Measurements from ENCODE around the gene SLC19A1.

Gene SLC19A1

DNA sequence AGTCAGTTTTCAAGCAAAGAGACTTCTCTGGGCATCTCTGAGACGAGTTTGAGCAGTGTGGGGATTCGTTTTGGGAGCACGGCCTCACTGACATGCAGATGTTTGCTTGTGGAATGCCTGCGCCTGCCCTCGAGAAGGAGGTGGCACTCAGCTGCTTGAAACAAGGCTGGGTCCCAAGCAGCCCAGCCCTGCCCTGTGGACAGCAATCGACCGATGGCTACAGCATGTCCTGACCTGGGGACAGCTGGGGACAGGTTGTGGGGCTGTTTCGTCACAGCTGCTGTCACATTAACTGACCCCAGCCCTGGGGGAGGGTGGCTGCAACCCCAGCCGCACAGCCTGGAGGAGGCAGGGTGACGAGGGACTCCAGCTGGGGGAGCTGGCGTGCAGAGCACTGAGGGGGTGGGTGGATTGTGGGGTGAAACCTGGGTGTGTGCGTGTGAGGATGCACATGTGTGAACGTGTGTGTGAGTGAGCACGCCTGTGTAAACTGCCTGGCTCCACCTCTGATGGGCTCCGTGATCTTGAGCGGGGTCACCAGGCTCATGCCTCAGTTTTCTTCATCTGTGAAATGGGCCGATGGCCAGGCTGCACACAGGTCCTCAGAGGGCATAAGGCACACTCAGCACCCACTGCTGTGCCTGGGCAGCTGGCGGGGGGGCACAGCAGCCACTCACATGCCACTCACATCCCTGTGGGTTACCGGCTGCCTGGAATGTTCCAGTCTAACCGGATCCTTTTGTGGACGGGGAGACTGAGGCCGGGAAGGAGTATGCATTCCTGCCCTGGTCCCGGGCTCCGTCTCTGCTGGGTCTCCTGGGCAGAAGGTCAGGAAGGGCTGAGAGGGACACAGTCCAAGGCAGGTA, 87.9 kb downstream of the SLC19A1 start:
- DNase-seq (ENCODE audit: low spot score) = no peak

GRCh38 chr21:45453308-45453950, 88.8 kb downstream of the SLC19A1 start:
- no peak for DNase-seq (ENCODE audit: low spot score)

- no peak for DNase-seq (ENCODE audit: low spot score)
Observed at GRCh38 chr21:45452696-45453307, 89.4 kb downstream of the SLC19A1 start.

DNA sequence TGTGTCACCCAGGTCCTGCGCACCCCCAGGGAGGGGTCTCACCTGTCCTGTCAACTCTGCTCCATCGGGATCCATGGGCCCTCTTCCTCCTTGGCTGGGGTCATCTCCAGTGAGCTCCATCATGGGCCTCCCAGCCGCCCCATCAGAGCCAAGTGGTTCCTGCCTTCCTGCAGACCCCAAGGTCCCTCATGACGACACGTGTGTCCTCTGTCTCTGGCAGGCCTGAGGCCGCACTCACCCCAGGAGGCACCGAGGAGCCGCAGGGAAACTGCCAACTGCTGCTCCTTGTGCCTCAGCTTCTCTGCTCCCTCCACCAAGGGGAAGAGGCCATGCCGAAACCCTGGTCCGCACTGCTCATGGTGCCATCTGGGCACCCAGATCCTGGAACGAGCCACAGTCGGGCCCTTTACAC, 90.5 kb downstream of the SLC19A1 start:
- no peak for DNase-seq (ENCODE audit: low spot score)

DNA sequence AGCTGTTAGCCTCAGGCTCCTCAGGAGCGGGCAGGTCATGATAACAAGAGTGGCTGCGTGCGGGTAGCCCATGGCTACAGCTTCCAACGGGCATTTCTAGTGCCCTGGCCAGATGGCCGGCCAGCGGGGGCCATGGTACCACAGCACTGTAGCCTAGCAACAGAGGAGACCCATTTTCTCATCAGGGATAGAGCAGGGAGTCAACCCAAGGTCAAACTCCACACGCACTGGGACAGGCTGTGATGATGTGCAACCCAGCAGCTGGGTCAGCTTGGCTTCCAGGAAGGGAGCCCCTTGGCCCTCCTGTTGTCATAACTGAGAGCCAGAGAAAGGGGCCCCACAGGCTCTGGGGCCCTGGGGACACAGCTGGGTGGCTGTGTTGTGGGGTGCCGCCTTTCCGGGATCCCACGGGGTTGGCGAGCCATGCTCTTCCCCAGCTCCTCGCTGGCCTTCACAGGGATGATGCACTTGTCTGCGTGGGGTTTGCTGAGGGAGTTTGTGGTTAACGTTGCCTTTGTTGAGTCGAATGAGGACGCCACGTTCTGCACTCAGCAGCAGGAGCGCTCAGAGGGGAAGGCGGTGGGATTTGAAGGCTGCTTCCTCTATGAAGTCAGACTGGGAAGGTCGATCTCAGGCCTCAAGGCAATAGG, 91.0 kb downstream of the SLC19A1 start:
- DNase-seq (ENCODE audit: low spot score) = no peak

GRCh38 chr21:45450423-45451090, 91.7 kb downstream of the SLC19A1 start:
- no peak for DNase-seq (ENCODE audit: low spot score)

DNA sequence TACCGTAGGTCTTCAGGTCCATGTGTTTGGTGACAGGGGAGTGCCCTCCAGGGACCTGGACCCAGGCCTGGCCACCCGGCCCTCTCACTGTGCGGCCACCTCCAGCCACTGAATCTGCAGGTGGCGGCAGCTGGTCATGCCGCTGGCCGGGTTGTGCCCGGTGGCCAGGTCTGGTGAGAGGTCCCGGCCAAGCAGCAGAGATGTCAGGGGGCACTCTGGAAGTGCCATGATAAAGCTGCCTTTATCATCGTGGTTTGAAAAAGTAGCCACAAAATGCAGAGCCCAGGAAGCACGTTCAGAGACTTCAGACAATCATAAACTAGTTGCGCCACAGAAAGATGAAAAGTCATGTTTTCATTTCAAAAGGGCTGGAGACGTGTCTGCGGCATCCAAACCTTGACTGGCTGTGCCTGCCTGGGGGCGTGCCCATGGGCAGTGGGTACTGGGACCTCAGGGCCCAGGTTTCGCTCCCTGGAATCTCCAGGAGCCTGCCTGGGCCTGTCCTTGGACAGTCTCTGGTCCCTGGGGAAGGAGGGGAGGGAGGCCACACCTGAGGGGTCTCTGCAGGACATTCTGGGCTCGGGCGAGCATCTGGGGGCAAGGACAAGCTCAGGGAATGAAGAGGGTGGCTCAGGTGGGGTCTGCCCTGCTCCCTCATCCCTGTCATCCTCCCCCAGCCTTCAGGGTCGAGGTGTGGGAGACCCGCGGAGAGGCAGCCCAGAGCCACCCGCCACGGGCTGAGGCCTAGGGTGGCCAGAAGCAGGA, 92.4 kb downstream of the SLC19A1 start:
- no peak for DNase-seq (ENCODE audit: low spot score)

GRCh38 chr21:45448810-45449657, 93.2 kb downstream of the SLC19A1 start:
- no peak for DNase-seq (ENCODE audit: low spot score)

- no peak for DNase-seq (ENCODE audit: low spot score)
Observed at GRCh38 chr21:45448283-45448809, 93.9 kb downstream of the SLC19A1 start.

All from COLO829 (cell line).